GM21367 (cell line): ENCODE measurements around the gene VIPR1.

ENCODE experiments used
- ATAC-seq: cut with Tn5 transposase; IDR thresholded peaks from one replicate; pipeline ENCODE4 v1.9.1; 2021; ENCODE audit not compliant: unreplicated experiment

Gene VIPR1

GRCh38 chr3:42509111-42509510, 6.7 kb downstream of the VIPR1 start:
- ATAC-seq, result no peak

- no peak for ATAC-seq
Observed at GRCh38 chr3:42510325-42510724, 7.9 kb downstream of the VIPR1 start.

- ATAC-seq, result no peak
Observed at GRCh38 chr3:42511201-42511600, 8.8 kb downstream of the VIPR1 start.

- no peak for ATAC-seq
Observed at GRCh38 chr3:42511736-42512135, 9.3 kb downstream of the VIPR1 start.

GRCh38 chr3:42513121-42513520, 10.7 kb downstream of the VIPR1 start:
- no peak for ATAC-seq

- no peak for ATAC-seq
Observed at GRCh38 chr3:42513521-42513920, 11.1 kb downstream of the VIPR1 start.

- no peak for ATAC-seq
Observed at GRCh38 chr3:42514876-42515275, 12.4 kb downstream of the VIPR1 start.

GRCh38 chr3:42515391-42515916, 13.0 kb downstream of the VIPR1 start:
- ATAC-seq, result no peak

GRCh38 chr3:42515976-42516375, 13.5 kb downstream of the VIPR1 start:
- no peak for ATAC-seq

GRCh38 chr3:42516443-42516842, 14.0 kb downstream of the VIPR1 start:
- no peak for ATAC-seq

GRCh38 chr3:42517117-42517516, 14.7 kb downstream of the VIPR1 start:
- no peak for ATAC-seq

GRCh38 chr3:42518800-42519567, 16.5 kb downstream of the VIPR1 start:
- no peak for ATAC-seq

- ATAC-seq, result no peak
Observed at GRCh38 chr3:42519568-42519962, 17.1 kb downstream of the VIPR1 start.

- no peak for ATAC-seq
Observed at GRCh38 chr3:42520336-42520735, 17.9 kb downstream of the VIPR1 start.

- ATAC-seq, result no peak
Observed at GRCh38 chr3:42520906-42521305, 18.5 kb downstream of the VIPR1 start.

GRCh38 chr3:42524751-42525150, 22.3 kb downstream of the VIPR1 start:
- ATAC-seq, result no peak

- ATAC-seq, result no peak
Observed at GRCh38 chr3:42525212-42525611, 22.8 kb downstream of the VIPR1 start.

- no peak for ATAC-seq
Observed at GRCh38 chr3:42525736-42526345, 23.4 kb downstream of the VIPR1 start.

GRCh38 chr3:42526616-42527367, 24.3 kb downstream of the VIPR1 start:
- no peak for ATAC-seq

GRCh38 chr3:42527368-42527917, 25.0 kb downstream of the VIPR1 start:
- ATAC-seq, result no peak

- no peak for ATAC-seq
Observed at GRCh38 chr3:42529468-42529867, 27.0 kb downstream of the VIPR1 start.
